Measurements from ENCODE around the gene TRIM31. TPM values are rescaled to one million over a fixed set of nuclear protein-coding genes. Genes with fewer than 3 reads are reported as not detected.

The TRIM31 gene
- total RNA-seq, 4 donors from 2014 or later = 1.3 TPM; not detected in 3

- 11% methylated on average over 4 of the region's 4 CpGs for WGBS
- H3K4me3 ChIP-seq = peak overlapping the region; percentile 68 to 79 (median 72)
- peaks cover 0 to 8% (median 5%) of the 10 kb centered on the region in 4 donors for H3K27me3 ChIP-seq
- H3K4me1 ChIP-seq = peaks cover 25 to 49% (median 45%) of the 10 kb centered on the region in 4 donors
- H3K36me3 ChIP-seq = peaks cover 5 to 33% (median 21%) of the 10 kb centered on the region in 4 donors
- no peak for TF ChIP-seq POLR2AphosphoS5 (IDR thresholded peaks at IDR 0.05)
- TF ChIP-seq POLR2A (IDR thresholded peaks at IDR 0.05; ENCODE audit: low read depth) = no peak
- TF ChIP-seq EP300 (IDR thresholded peaks at IDR 0.05) = no peak
- TF ChIP-seq CTCF (IDR thresholded peaks at IDR 0.05) = no peak
- H3K9me3 ChIP-seq = no peaks in the 10 kb centered on the region
- no peak for DNase-seq (ENCODE audit: extremely low spot score)
- intact Hi-C loops (cut with DNase I) = loop anchor here (5.0 to 10.0 kb wide), 2 partner anchors 36 to 121 kb away; partner anchors contain the start of gene HLA-A
- H3K27ac ChIP-seq (replicated peaks in 1 of 4) = peak overlapping the region; percentile 82 to 89 (median 88)
Observed at GRCh38 chr6:30066082-30066481, 46.8 kb downstream of the TRIM31 start.

- WGBS = 94% methylated on average over 2 of the region's 2 CpGs
- Histone ChIP-seq H3K27ac (replicated peaks in 1 of 4) (no peak overlapping the region), H3K9me3 (no peaks in the 10 kb centered on the region), H3K4me1 (peaks cover 31 to 53% (median 49%) of the 10 kb centered on the region in 4 donors), H3K27me3 (no peaks in the 10 kb centered on the region), H3K4me3 (no peak overlapping the region), H3K36me3 (peaks cover 0 to 17% (median 2%) of the 10 kb centered on the region in 4 donors)
- TF ChIP-seq CTCF (IDR thresholded peaks at IDR 0.05) (no peak), POLR2AphosphoS5 (IDR thresholded peaks at IDR 0.05) (no peak), EP300 (IDR thresholded peaks at IDR 0.05) (no peak), POLR2A (IDR thresholded peaks at IDR 0.05; ENCODE audit: low read depth) (no peak)
- intact Hi-C loops (cut with DNase I) = loop anchor here (10.0 kb wide), 1 partner anchor 119 kb away; the partner anchor contains the start of gene HLA-A
- no peak for DNase-seq (ENCODE audit: extremely low spot score)
Observed at GRCh38 chr6:30063315-30063714, 49.6 kb downstream of the TRIM31 start.

GRCh38 chr6:30062471-30063178 is 50.3 kb downstream of the TRIM31 start:
- Histone ChIP-seq H3K27me3 (no peaks in the 10 kb centered on the region), H3K9me3 (no peaks in the 10 kb centered on the region), H3K27ac (replicated peaks in 1 of 4) (peak overlapping the region in 1 of 4 donors; percentile 85), H3K4me3 (peak overlapping the region in 3 of 4 donors; percentile 79 to 93 (median 85)), H3K4me1 (peaks cover 25 to 47% (median 42%) of the 10 kb centered on the region in 4 donors), H3K36me3 (peaks cover 0 to 22% (median 7%) of the 10 kb centered on the region in 4 donors)
- DNase-seq (ENCODE audit: extremely low spot score) = no peak
- WGBS = 96% methylated on average over 7 of the region's 7 CpGs
- intact Hi-C loops (cut with DNase I) = loop anchor here (10.0 kb wide), 1 partner anchor 118 kb away; the partner anchor contains the start of gene HLA-A
- TF ChIP-seq POLR2AphosphoS5 (IDR thresholded peaks at IDR 0.05) (no peak), POLR2A (IDR thresholded peaks at IDR 0.05; ENCODE audit: low read depth) (no peak), CTCF (IDR thresholded peaks at IDR 0.05) (no peak), EP300 (IDR thresholded peaks at IDR 0.05) (no peak)

GRCh38 chr6:30061858-30062458 is 50.9 kb downstream of the TRIM31 start:
- intact Hi-C loops (cut with DNase I) = loop anchor here (10.0 kb wide), 1 partner anchor 117 kb away; the partner anchor contains the start of gene HLA-A
- peak overlapping the region; percentile 85 to 92 (median 90) for H3K27ac ChIP-seq (replicated peaks in 1 of 4)
- TF ChIP-seq POLR2A (IDR thresholded peaks at IDR 0.05; ENCODE audit: low read depth) = no peak
- peaks cover 23 to 44% (median 40%) of the 10 kb centered on the region in 4 donors for H3K4me1 ChIP-seq
- H3K9me3 ChIP-seq = no peaks in the 10 kb centered on the region
- H3K27me3 ChIP-seq = no peaks in the 10 kb centered on the region
- H3K4me3 ChIP-seq = peak overlapping the region; percentile 79 to 94 (median 89)
- peaks cover 0 to 29% (median 14%) of the 10 kb centered on the region in 4 donors for H3K36me3 ChIP-seq
- 65% methylated on average over 13 of the region's 13 CpGs for WGBS
- DNase-seq (ENCODE audit: extremely low spot score) = no peak

All from esophagus muscularis mucosa (tissue), 4 donors.